ENCODE data around the gene MALL. TPM values are rescaled to one million over a fixed set of nuclear protein-coding genes. Genes with fewer than 3 reads are reported as not detected.
"Not testable (repeated sequence)": the region's sequence is repeated elsewhere in the genome, so short reads cannot be mapped to it uniquely, and the experiment has no call there.

MALL gene
- total and polyA plus RNA-seq, 2 of the 8 experiments (the other 6 are each of a cell fraction or from before 2014, with no cell fraction given): 3.9 to 8.0 TPM

GRCh38 chr2:110094884-110095534 is 20.6 kb downstream of the MALL start:
- H3K9me3 ChIP-seq (ENCODE audit: insufficient read depth in 2 of 2, low read depth in 1 of 2, low read length in 1 of 2); H3K23ac ChIP-seq (ENCODE audit: insufficient read length); H3K27ac ChIP-seq (ENCODE audit: low read depth, low read length); H2BK15ac ChIP-seq (ENCODE audit: low read length); H2BK120ac ChIP-seq (replicated peaks; ENCODE audit: low read depth, low read length); H2BK20ac ChIP-seq (ENCODE audit: low read length); H3K4me2 ChIP-seq (ENCODE audit: insufficient read depth in 1 of 2, low read depth in 2 of 2, low read length in 2 of 2); H3K18ac ChIP-seq (ENCODE audit: extremely low read depth, low read length); H3K79me2 ChIP-seq (ENCODE audit: control insufficient read depth in 1 of 2, insufficient read depth in 2 of 2, low read length in 2 of 2); H3K79me1 ChIP-seq (ENCODE audit: low read depth, low read length); H4K91ac ChIP-seq (replicated peaks; ENCODE audit: insufficient read length, low read length); H3K36me3 ChIP-seq (ENCODE audit: control insufficient read depth in 2 of 4, insufficient read depth in 4 of 4, low read length in 3 of 4); H2BK12ac ChIP-seq (ENCODE audit: low read depth, low read length); H3K14ac ChIP-seq (ENCODE audit: insufficient read length); H3K4me3 ChIP-seq (ENCODE audit: extremely low read depth in 1 of 4, insufficient read depth in 2 of 4, low read depth in 3 of 4, low read length in 4 of 4); H4K20me1 ChIP-seq (replicated peaks in 1 of 2; ENCODE audit: control insufficient read depth in 1 of 2, insufficient read depth in 2 of 2, low read length in 2 of 2); CTCF ChIA-PET (ENCODE audit: partially characterized antibody); H2AFZ ChIP-seq (ENCODE audit: low read length); H3K4me1 ChIP-seq (replicated peaks in 1 of 4; ENCODE audit: control insufficient read depth in 3 of 4, insufficient read depth in 4 of 4, low read length in 3 of 4); DNase-seq (ENCODE audit: low read depth in 1 of 2, low spot score in 2 of 2); H2AK5ac ChIP-seq (ENCODE audit: low read depth, low read length); H3K9ac ChIP-seq (replicated peaks in 1 of 4; ENCODE audit: extremely low read depth in 1 of 4, low read depth in 3 of 4, low read length in 3 of 4); H3K4ac ChIP-seq (replicated peaks; ENCODE audit: insufficient read length, low read depth, low read length); H2BK5ac ChIP-seq (ENCODE audit: low read depth, low read length); H3K27me3 ChIP-seq (replicated peaks in 1 of 4; ENCODE audit: control insufficient read depth in 3 of 4, extremely low read depth in 1 of 4, insufficient read depth in 3 of 4, low read length in 3 of 4); H3K56ac ChIP-seq (replicated peaks; ENCODE audit: insufficient read length, low read depth, low read length); H3K23me2 ChIP-seq (ENCODE audit: low read depth, low read length); FAIRE-seq; POLR2A ChIA-PET (ENCODE audit: partially characterized antibody); H4K5ac ChIP-seq (ENCODE audit: insufficient read length, low read depth, low read length); H4K8ac ChIP-seq (ENCODE audit: extremely low read depth, insufficient read depth, low read length): not testable (repeated sequence)
- WGBS, 2 experiments (ENCODE audit: extremely low coverage in 1 of 2, insufficient coverage in 1 of 2, insufficient read length in 1 of 2, insufficient replicate concordance in 2 of 2, low coverage in 1 of 2, low lambda C conversion rate in 2 of 2, missing lambda C conversion rate in 1 of 2): 94% methylated on average over 4 of the region's 6 CpGs; no CpG with 5 or more reads in 1 of the 2 experiments

GRCh38 chr2:110093924-110094323 is 21.7 kb downstream of the MALL start:
- H3K14ac ChIP-seq (ENCODE audit: insufficient read length); CTCF ChIA-PET (ENCODE audit: partially characterized antibody); DNase-seq (ENCODE audit: low read depth in 1 of 2, low spot score in 2 of 2); H3K23me2 ChIP-seq (ENCODE audit: low read depth, low read length); H2AFZ ChIP-seq (ENCODE audit: low read length); H3K18ac ChIP-seq (ENCODE audit: extremely low read depth, low read length); H3K4me1 ChIP-seq (replicated peaks in 1 of 4; ENCODE audit: control insufficient read depth in 3 of 4, insufficient read depth in 4 of 4, low read length in 3 of 4); H2BK20ac ChIP-seq (ENCODE audit: low read length); H3K36me3 ChIP-seq (ENCODE audit: control insufficient read depth in 2 of 4, insufficient read depth in 4 of 4, low read length in 3 of 4); H3K27me3 ChIP-seq (replicated peaks in 1 of 4; ENCODE audit: control insufficient read depth in 3 of 4, extremely low read depth in 1 of 4, insufficient read depth in 3 of 4, low read length in 3 of 4); H2BK5ac ChIP-seq (ENCODE audit: low read depth, low read length); H3K9me3 ChIP-seq (ENCODE audit: insufficient read depth in 2 of 2, low read depth in 1 of 2, low read length in 1 of 2); H3K27ac ChIP-seq (ENCODE audit: low read depth, low read length); FAIRE-seq; H2BK12ac ChIP-seq (ENCODE audit: low read depth, low read length); H2BK120ac ChIP-seq (replicated peaks; ENCODE audit: low read depth, low read length); H3K23ac ChIP-seq (ENCODE audit: insufficient read length); H4K5ac ChIP-seq (ENCODE audit: insufficient read length, low read depth, low read length); H4K20me1 ChIP-seq (replicated peaks in 1 of 2; ENCODE audit: control insufficient read depth in 1 of 2, insufficient read depth in 2 of 2, low read length in 2 of 2); H4K91ac ChIP-seq (replicated peaks; ENCODE audit: insufficient read length, low read length); H3K9ac ChIP-seq (replicated peaks in 1 of 4; ENCODE audit: extremely low read depth in 1 of 4, low read depth in 3 of 4, low read length in 3 of 4); H2AK5ac ChIP-seq (ENCODE audit: low read depth, low read length); H3K79me1 ChIP-seq (ENCODE audit: low read depth, low read length); H2BK15ac ChIP-seq (ENCODE audit: low read length); POLR2A ChIA-PET (ENCODE audit: partially characterized antibody); H3K4ac ChIP-seq (replicated peaks; ENCODE audit: insufficient read length, low read depth, low read length); H3K56ac ChIP-seq (replicated peaks; ENCODE audit: insufficient read length, low read depth, low read length); H3K4me2 ChIP-seq (ENCODE audit: insufficient read depth in 1 of 2, low read depth in 2 of 2, low read length in 2 of 2); H3K4me3 ChIP-seq (ENCODE audit: extremely low read depth in 1 of 4, insufficient read depth in 2 of 4, low read depth in 3 of 4, low read length in 4 of 4); H3K79me2 ChIP-seq (ENCODE audit: control insufficient read depth in 1 of 2, insufficient read depth in 2 of 2, low read length in 2 of 2); H4K8ac ChIP-seq (ENCODE audit: extremely low read depth, insufficient read depth, low read length): not testable (repeated sequence)
- no CpG with 5 or more reads among the region's 6 CpGs for WGBS, 2 experiments (ENCODE audit: extremely low coverage in 1 of 2, insufficient coverage in 1 of 2, insufficient read length in 1 of 2, insufficient replicate concordance in 2 of 2, low coverage in 1 of 2, low lambda C conversion rate in 2 of 2, missing lambda C conversion rate in 1 of 2)
